Tibial nerve (tissue), 4 donors: ENCODE measurements around the gene BACH2. TPM values are rescaled to one million over a fixed set of nuclear protein-coding genes. Genes with fewer than 3 reads are reported as not detected.
A peak's percentile ranks its signal among the peaks of the same experiment; 100 is the strongest.
"Not testable (repeated sequence)": the region's sequence is repeated elsewhere in the genome, so short reads cannot be mapped to it uniquely, and the experiment has no call there.

Experiments used
- DNase-seq, 2 donors: peaks; one replicate each; pipeline ENCODE4 v3.0.0-alpha.2; 2019; ENCODE audit warnings: low spot score in 2 of 2
- H3K27ac ChIP-seq, 4 donors: fragments of 200-600 bp; sonication (generic) in 3 of 4; one replicate each; pipeline ENCODE4 v1.5.1; 2017 to 2019; ENCODE audit warnings: mild to moderate bottlenecking in 1 of 4
- H3K27me3 ChIP-seq, 2 donors: fragments of 200-600 bp; sonication (generic) in 1 of 2; one replicate each; pipeline versions ENCODE4 v1.5.1 to v1.6.0; 2017 to 2019
- H3K36me3 ChIP-seq, 3 donors: fragments of 200-600 bp; sonication (generic); one replicate each; pipeline ENCODE4 v1.5.1; 2018 to 2019
- H3K4me1 ChIP-seq, 4 donors: fragments of 200-600 bp; sonication (generic) in 3 of 4; one replicate each; pipeline ENCODE4 v1.5.1; 2017 to 2019
- H3K4me3 ChIP-seq, 4 donors: fragments of 200-600 bp; sonication (generic) in 3 of 4; one replicate each; pipeline ENCODE4 v1.5.1; 2017 to 2019; ENCODE audit warnings: mild to moderate bottlenecking in 1 of 4, moderate library complexity in 1 of 4
- H3K9me3 ChIP-seq, 4 donors: fragments of 200-600 bp; sonication (generic) in 3 of 4; one replicate each; pipeline ENCODE4 v1.5.1; 2017 to 2019
- EP300 ChIP-seq, 2 donors: sonication (generic); formaldehyde crosslinking; IDR thresholded peaks; one replicate each; pipeline ENCODE4 v1.6.1; 2017; ENCODE audit warnings: antibody characterized with exemption in 2 of 2, mild to moderate bottlenecking in 1 of 2
- POLR2A ChIP-seq, 2 donors: fragments of 450-650 bp; IDR thresholded peaks; one replicate each; pipeline ENCODE4 v1.6.1; 2017; ENCODE audit warnings: antibody characterized with exemption in 2 of 2, mild to moderate bottlenecking in 2 of 2, moderate library complexity in 2 of 2
- WGBS, 2 donors: methylation state at CpG; one replicate each; pipeline ENCODE4 v1.1.5; 2018; 5-methylcytosine and 5-hydroxymethylcytosine counted together
- total RNA-seq, 4 donors: library from RNA; depleted of rRNA; stranded (reverse); fragments of >200 nt; gene quantifications; one replicate each; pipeline ENCODE4 v1.1.0, GENCODE V29; 2016
- TF ChIP-seq, protein P1 (sequence below), 5 experiments: fragments of 200-600 bp in 3 of 5; fragments of 450-650 bp in 2 of 5; sonication (generic) in 3 of 5; IDR thresholded peaks; one replicate each; pipeline ENCODE4 v1.5.1; 2016 to 2019; ENCODE audit warnings: antibody characterized with exemption in 5 of 5, mild to moderate bottlenecking in 3 of 5, moderate library complexity in 2 of 5

Gene BACH2
- total RNA-seq, 4 donors from 2014 or later: 4.4 to 11.1 (median 8.4) TPM

DNA sequence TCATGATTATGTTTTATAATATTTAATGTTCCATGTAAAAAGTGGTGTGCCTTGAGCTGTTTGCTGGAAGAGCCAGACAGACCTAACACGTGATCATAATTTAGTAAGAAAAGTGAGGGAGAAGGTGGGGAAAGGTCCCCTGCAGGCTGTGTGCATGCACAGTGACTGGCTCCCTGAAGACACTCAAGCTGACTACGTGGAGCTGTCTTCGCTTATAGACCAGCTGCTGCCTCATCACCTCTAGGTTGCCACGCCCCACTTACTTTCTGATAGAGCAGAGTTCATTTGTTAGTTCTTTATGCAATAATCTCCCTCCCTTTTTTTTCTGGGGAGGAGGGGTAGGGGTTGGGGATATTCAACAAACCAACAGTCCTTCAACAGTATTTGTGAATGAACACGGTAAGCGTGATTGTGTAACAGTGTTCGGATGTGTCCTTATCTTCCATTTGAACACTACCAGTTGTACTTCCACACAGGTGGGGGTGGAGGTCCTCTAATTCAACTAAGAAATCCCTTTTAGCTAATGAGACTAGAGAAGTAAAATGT, 157.3 kb downstream of the BACH2 start:
- TF ChIP-seq POLR2A (IDR thresholded peaks at IDR 0.05) (no peak), EP300 (IDR thresholded peaks at IDR 0.05) (no peak)
- TF ChIP-seq, protein P1, sequence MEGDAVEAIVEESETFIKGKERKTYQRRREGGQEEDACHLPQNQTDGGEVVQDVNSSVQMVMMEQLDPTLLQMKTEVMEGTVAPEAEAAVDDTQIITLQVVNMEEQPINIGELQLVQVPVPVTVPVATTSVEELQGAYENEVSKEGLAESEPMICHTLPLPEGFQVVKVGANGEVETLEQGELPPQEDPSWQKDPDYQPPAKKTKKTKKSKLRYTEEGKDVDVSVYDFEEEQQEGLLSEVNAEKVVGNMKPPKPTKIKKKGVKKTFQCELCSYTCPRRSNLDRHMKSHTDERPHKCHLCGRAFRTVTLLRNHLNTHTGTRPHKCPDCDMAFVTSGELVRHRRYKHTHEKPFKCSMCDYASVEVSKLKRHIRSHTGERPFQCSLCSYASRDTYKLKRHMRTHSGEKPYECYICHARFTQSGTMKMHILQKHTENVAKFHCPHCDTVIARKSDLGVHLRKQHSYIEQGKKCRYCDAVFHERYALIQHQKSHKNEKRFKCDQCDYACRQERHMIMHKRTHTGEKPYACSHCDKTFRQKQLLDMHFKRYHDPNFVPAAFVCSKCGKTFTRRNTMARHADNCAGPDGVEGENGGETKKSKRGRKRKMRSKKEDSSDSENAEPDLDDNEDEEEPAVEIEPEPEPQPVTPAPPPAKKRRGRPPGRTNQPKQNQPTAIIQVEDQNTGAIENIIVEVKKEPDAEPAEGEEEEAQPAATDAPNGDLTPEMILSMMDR (IDR thresholded peaks at IDR 0.05): no peak
- Histone ChIP-seq H3K4me3 (no peak overlapping the region), H3K9me3 (no peaks in the 10 kb centered on the region), H3K36me3 (no peaks in the 10 kb centered on the region), H3K27ac (no peak overlapping the region), H3K4me1 (peaks cover 0 to 17% (median 6%) of the 10 kb centered on the region in 4 donors), H3K27me3 (no peaks in the 10 kb centered on the region)
- DNase-seq: no peak
- 92 to 95% methylated on average over 7 of the region's 7 CpGs for WGBS, 2 donors

DNA sequence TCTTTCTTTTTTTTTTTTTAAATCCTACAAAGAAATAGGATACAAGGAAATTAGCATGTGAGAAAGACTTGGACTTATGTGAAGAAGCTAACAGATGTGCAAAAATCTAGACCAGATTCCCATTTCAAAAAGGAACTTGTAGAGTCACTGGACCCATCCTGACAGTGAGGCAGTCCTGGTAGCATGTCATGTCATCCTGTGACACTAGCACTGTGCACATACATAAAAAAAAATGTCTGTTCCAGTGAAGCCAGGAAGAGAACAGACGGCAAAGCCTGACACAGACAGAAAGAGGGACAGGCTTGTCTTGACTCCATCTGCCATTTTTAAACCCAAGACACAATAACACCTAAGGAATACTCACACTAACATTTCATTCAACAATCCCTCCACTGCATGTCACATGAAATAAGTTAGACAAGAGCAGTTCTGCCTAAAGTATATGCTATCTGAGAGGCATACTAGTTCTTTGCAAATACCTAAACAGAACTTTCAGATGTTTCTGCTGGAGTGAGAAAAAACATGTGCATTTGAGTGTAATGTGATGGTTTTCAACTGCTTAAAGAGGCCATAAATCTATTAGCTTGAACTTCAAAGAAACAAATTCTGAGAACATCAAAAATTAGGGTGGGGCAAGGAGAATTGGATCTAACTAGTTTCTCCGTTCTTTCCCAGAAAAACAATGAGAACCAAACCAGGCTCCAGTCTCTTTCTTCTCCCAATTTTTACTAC, 159.6 kb downstream of the BACH2 start:
- no peaks in the 10 kb centered on the region for H3K9me3 ChIP-seq
- peak overlapping the region in 2 of 4 donors; percentile 70 to 72 for H3K27ac ChIP-seq

DNA sequence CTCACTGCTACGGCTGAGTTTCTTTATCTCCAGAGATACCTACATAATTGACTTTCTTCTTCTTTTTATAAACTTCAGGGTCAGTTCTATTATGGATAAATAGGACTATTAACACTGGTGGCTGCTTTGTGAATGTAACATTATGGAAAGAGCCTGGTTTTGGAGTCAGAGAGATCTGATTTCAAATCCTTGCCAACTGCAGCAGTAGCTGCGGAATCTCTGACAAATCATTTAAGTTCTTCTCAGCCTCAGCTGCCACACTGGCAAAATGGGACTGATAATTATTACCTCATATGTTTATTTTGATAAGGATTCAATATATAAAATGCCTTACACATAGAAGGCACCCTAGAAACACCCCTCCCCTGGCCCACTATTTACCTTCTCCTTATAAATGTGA, 160.5 kb downstream of the BACH2 start:
- Histone ChIP-seq H3K4me3 (no peak overlapping the region), H3K27ac (no peak overlapping the region), H3K36me3 (no peaks in the 10 kb centered on the region), H3K9me3 (no peaks in the 10 kb centered on the region), H3K4me1 (peaks cover 0 to 34% (median 12%) of the 10 kb centered on the region in 4 donors), H3K27me3 (no peaks in the 10 kb centered on the region)
- TF ChIP-seq EP300 (IDR thresholded peaks at IDR 0.05): no peak
- TF ChIP-seq POLR2A (IDR thresholded peaks at IDR 0.05): no peak
- TF ChIP-seq, protein P1 (IDR thresholded peaks at IDR 0.05): no peak
- no peak for DNase-seq
- WGBS, 2 donors: 79 to 84% methylated on average over 2 of the region's 2 CpGs

More for the DNA sequence above, 159.6 kb downstream of the BACH2 start:
- Histone ChIP-seq H3K36me3 (no peaks in the 10 kb centered on the region), H3K4me1 (peaks cover 0 to 26% (median 7%) of the 10 kb centered on the region in 4 donors), H3K4me3 (no peak overlapping the region), H3K27me3 (no peaks in the 10 kb centered on the region)
- TF ChIP-seq POLR2A (IDR thresholded peaks at IDR 0.05) (no peak), EP300 (IDR thresholded peaks at IDR 0.05) (no peak)
- TF ChIP-seq, protein P1 (IDR thresholded peaks at IDR 0.05): no peak
- no peak for DNase-seq
- WGBS, 2 donors: 60 to 66% methylated on average over 2 of the region's 2 CpGs

DNA sequence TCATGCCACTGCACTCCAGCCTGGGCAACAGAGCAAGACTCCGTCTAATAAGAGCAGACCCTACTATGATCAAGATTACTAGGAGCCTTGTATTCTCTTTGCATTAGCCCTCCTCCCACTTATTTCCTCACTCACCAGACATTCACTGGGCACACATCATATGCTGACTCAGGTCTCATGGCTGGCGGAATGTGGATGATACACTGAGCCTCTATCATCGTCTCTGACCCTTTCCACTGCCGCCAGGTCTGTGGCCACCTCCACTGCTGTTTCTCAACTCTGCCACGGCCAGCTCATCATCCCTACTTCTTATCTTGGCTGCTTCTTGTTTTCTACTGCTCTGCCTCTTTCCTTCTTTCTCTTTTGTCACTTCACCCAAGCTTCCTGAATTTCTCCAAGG, 161.0 kb downstream of the BACH2 start:
- TF ChIP-seq EP300 (IDR thresholded peaks at IDR 0.05) (no peak), POLR2A (IDR thresholded peaks at IDR 0.05) (no peak)
- TF ChIP-seq, protein P1 (IDR thresholded peaks at IDR 0.05): no peak
- Histone ChIP-seq H3K4me1 (peaks cover 0 to 38% (median 13%) of the 10 kb centered on the region in 4 donors), H3K9me3 (no peaks in the 10 kb centered on the region), H3K4me3 (no peak overlapping the region), H3K27me3 (no peaks in the 10 kb centered on the region), H3K27ac (no peak overlapping the region), H3K36me3 (no peaks in the 10 kb centered on the region)
- WGBS, 2 donors: 75 to 79% methylated on average over 5 of the region's 5 CpGs
- DNase-seq: no peak

DNA sequence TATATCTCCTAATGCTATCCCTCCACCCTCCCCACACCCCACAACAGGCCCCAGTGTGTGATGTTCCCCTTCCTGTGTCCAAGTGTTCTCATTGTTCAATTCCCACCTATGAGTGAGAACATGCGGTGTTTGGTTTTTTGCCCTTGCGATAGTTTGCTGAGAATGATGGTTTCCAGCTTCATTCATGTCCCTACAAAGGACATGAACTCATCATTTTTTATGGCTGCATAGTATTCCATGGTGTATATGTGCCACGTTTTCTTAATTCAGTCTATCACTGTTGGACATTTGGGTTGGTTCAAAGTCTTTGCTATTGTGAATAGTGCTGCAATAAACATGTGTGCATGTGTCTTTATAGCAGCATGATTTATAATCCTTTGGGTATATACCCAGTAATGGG, 163.0 kb downstream of the BACH2 start:
- DNase-seq, H3K4me3 ChIP-seq, H3K36me3 ChIP-seq, H3K9me3 ChIP-seq, H3K27me3 ChIP-seq, H3K27ac ChIP-seq: not testable (repeated sequence)
- WGBS, 2 donors: 90 to 97% methylated on average over 3 of the region's 3 CpGs
- H3K4me1 ChIP-seq: peaks cover 0 to 38% (median 13%) of the 10 kb centered on the region in 4 donors
